Natural killer cell (primary cell): ENCODE data around the gene FOXN4. TPM values are rescaled to one million over a fixed set of nuclear protein-coding genes. Genes with fewer than 3 reads are reported as not detected.
"Not testable (repeated sequence)": the region's sequence is repeated elsewhere in the genome, so short reads cannot be mapped to it uniquely, and the experiment has no call there.

Experiments
- ATAC-seq, 3 donors: fragments of 150-1000 bp in 2 of 3; fragments of 200-7000 bp in 1 of 3; cut with Tn5 transposase; 1 replicate in 1 of 3; 2 replicates in 2 of 3; pipeline ENCODE4 v1.10.0; 2021; ENCODE audit warnings: mild to moderate bottlenecking in 2 of 3, moderate library complexity in 2 of 3
- DNase-seq, 2 donors: peaks; one replicate each; pipeline versions ENCODE4 v3.0.0 to v3.0.0-alpha.2; 2013 to 2021; ENCODE audit warnings: mixed read lengths in 1 of 2
- H3K27ac ChIP-seq: one replicate; pipeline ENCODE4 v1.5.1; 2013; ENCODE audit warnings: mild to moderate bottlenecking, low read length
- H3K27me3 ChIP-seq: one replicate; pipeline ENCODE4 v1.6.1; 2013; ENCODE audit warnings: low read length; ENCODE audit not compliant: control insufficient read depth, insufficient read depth
- H3K36me3 ChIP-seq: one replicate; pipeline ENCODE4 v1.6.1; 2013; ENCODE audit warnings: low read length; ENCODE audit not compliant: control insufficient read depth, insufficient read depth
- H3K4me1 ChIP-seq: one replicate; pipeline ENCODE4 v1.6.1; 2013; ENCODE audit warnings: low read length; ENCODE audit not compliant: control insufficient read depth, insufficient read depth
- H3K4me3 ChIP-seq: one replicate; pipeline ENCODE4 v1.5.1; 2013; ENCODE audit warnings: low read length
- H3K9me3 ChIP-seq: one replicate; pipeline ENCODE4 v1.6.1; 2013; ENCODE audit warnings: low read length; ENCODE audit not compliant: control insufficient read depth, insufficient read depth
- H3K27ac Mint-ChIP-seq, 2 donors: one replicate each; pipeline ENCODE4 v1.8.0; 2022; ENCODE audit warnings: mild to moderate bottlenecking in 2 of 2, mixed read lengths in 2 of 2, moderate library complexity in 1 of 2
- H3K27me3 Mint-ChIP-seq, 2 donors: one replicate each; pipeline ENCODE4 v1.8.0; 2022; ENCODE audit warnings: low read depth in 2 of 2, mixed read lengths in 2 of 2
- H3K36me3 Mint-ChIP-seq: one replicate; pipeline ENCODE4 v1.8.0; 2022; ENCODE audit warnings: mixed read lengths
- H3K4me1 Mint-ChIP-seq, 2 donors: one replicate each; pipeline ENCODE4 v1.8.0; 2022; ENCODE audit warnings: mixed read lengths in 2 of 2
- H3K4me3 Mint-ChIP-seq: one replicate; pipeline ENCODE4 v1.8.0; 2022; ENCODE audit warnings: mild to moderate bottlenecking, moderate library complexity, mixed read lengths
- H3K9me3 Mint-ChIP-seq, 2 donors: one replicate each; pipeline ENCODE4 v1.8.0; 2022; ENCODE audit warnings: mixed read lengths in 2 of 2
- WGBS: methylation state at CpG from one replicate; pipeline ENCODE4 v1.1.7; 2013; ENCODE audit warnings: missing lambda C conversion rate; ENCODE audit not compliant: insufficient coverage; 5-methylcytosine and 5-hydroxymethylcytosine counted together
- intact Hi-C: fragments of 100-400 bp; cut with micrococcal nuclease; formaldehyde crosslinking; loops from one replicate; pipeline ENCODE4 v1.14.2; 2022
- total RNA-seq, 4 donors: library from RNA; stranded (reverse); fragments of 120-200 nt in 1 of 4; gene quantifications; one replicate each; pipeline versions ENCODE4 v1.2.3 to v1.2.4, GENCODE V29; 2013 to 2022
- TF ChIP-seq, protein P1 (sequence below): fragments of 200-600 bp; IDR thresholded peaks from one replicate; pipeline ENCODE4 v1.8.0; 2022; ENCODE audit warnings: antibody characterized with exemption

The FOXN4 gene
- total RNA-seq, 3 donors from 2014 or later (not counting 1 experiment from before 2014, with no cell fraction given) = not detected

GRCh38 chr12:109329003-109329402, 19.9 kb upstream of the FOXN4 start:
- ATAC-seq = no peak
- no peak overlapping the region for H3K4me3 Mint-ChIP-seq

DNA sequence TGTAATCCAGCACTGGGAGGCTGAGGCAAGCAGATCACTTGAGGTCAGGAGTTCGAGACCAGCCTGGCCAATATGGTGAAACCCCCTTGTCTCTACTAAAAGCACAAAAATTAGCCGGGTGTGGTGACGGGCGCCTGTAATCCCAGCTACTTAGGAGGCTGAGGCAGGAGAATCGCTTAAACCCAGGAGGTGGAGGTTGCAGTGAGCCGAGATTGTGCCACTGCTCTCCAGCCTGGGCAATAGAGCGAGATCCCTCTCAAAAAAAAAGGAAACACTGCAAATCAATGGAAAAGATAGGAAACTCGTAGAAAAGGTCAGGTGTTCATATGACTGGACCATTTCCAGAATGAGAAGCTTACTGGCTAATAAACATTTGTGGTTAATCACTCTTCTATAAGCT, 12.2 kb upstream of the FOXN4 start:
- H3K4me1 ChIP-seq, ATAC-seq, H3K4me3 ChIP-seq, H3K9me3 ChIP-seq, H3K4me1 Mint-ChIP-seq, DNase-seq, H3K27ac ChIP-seq, H3K36me3 Mint-ChIP-seq, intact Hi-C loops, H3K9me3 Mint-ChIP-seq, H3K36me3 ChIP-seq, H3K27me3 ChIP-seq, H3K4me3 Mint-ChIP-seq, H3K27ac Mint-ChIP-seq: not testable (repeated sequence)
- H3K27me3 Mint-ChIP-seq = peaks cover 19 to 26% of the 10 kb centered on the region in 2 donors
- 89% methylated on average over 8 of the region's 8 CpGs for WGBS

More at GRCh38 chr12:109329003-109329402, 19.9 kb upstream of the FOXN4 start:
- DNase-seq = no peak
- Mint-ChIP-seq H3K27me3 (peaks cover 0 to 6% of the 10 kb centered on the region in 2 donors), H3K9me3 (no peaks in the 10 kb centered on the region), H3K36me3 (no peaks in the 10 kb centered on the region), H3K27ac (no peak overlapping the region), H3K4me1 (no peaks in the 10 kb centered on the region)
- TF ChIP-seq, protein P1, sequence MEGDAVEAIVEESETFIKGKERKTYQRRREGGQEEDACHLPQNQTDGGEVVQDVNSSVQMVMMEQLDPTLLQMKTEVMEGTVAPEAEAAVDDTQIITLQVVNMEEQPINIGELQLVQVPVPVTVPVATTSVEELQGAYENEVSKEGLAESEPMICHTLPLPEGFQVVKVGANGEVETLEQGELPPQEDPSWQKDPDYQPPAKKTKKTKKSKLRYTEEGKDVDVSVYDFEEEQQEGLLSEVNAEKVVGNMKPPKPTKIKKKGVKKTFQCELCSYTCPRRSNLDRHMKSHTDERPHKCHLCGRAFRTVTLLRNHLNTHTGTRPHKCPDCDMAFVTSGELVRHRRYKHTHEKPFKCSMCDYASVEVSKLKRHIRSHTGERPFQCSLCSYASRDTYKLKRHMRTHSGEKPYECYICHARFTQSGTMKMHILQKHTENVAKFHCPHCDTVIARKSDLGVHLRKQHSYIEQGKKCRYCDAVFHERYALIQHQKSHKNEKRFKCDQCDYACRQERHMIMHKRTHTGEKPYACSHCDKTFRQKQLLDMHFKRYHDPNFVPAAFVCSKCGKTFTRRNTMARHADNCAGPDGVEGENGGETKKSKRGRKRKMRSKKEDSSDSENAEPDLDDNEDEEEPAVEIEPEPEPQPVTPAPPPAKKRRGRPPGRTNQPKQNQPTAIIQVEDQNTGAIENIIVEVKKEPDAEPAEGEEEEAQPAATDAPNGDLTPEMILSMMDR = no peak
- H3K27me3 ChIP-seq = no peaks in the 10 kb centered on the region
- H3K36me3 ChIP-seq = no peaks in the 10 kb centered on the region
- H3K9me3 ChIP-seq = no peaks in the 10 kb centered on the region
- intact Hi-C loops = no loop called here
- H3K4me3 ChIP-seq = no peak overlapping the region
- no peak overlapping the region for H3K27ac ChIP-seq
- no peaks in the 10 kb centered on the region for H3K4me1 ChIP-seq
- 93% methylated on average over 3 of the region's 3 CpGs for WGBS

DNA sequence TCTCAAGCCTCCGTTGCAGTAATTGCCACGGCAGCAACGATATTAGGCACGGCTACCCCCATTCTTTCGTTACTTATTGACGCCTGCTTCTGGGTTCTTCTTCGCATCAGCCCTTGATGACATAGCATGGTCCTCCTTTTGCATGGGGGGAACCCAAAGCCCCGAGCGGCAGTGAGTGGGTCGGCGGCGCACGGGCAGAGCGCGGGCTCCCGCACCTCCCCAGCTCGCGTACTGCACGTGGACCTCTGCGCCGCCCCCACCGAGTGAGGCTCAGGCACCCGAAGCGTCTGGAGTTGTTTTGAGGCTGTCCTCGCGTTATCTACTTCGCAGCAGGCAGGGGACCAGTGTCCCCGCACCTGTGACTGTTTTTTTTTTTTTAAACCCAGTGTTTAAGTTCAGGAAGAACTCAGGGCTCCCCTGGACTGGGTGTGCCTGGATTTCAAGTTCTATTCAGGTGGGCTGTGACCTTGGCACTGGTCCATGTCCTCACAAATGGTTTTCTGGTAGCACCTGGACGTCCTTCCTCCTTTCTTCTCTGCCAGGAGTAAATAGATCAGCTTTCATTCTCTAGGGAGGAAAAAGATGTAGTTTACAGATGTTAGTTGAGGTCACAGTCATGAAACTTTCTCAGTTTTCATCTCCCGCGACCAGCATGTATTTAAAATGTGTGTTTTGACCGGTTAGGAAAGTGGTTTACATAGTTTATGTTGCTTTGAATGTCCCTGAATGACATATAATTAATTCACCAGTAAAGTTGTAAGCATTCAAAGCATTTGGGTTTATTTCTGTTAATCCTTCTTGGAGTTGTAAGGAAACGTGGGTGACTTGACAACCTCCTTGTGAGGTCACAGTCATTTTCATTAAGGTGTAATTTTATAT, 1.4 kb upstream of the FOXN4 start:
- WGBS = 4% methylated on average over 33 of the region's 33 CpGs
- intact Hi-C loops = no loop called here
- TF ChIP-seq, protein P1 = no peak
- Histone ChIP-seq H3K36me3 (no peaks in the 10 kb centered on the region), H3K4me3 (no peak overlapping the region), H3K27me3 (peaks cover 27% of the 10 kb centered on the region), H3K9me3 (no peaks in the 10 kb centered on the region), H3K27ac (no peak overlapping the region), H3K4me1 (peaks cover 9% of the 10 kb centered on the region)
- Mint-ChIP-seq H3K27ac (no peak overlapping the region), H3K36me3 (no peaks in the 10 kb centered on the region), H3K27me3 (peaks cover 48 to 74% of the 10 kb centered on the region in 2 donors), H3K4me3 (peak overlapping the region; percentile 89), H3K9me3 (no peaks in the 10 kb centered on the region), H3K4me1 (peaks cover 8 to 13% of the 10 kb centered on the region in 2 donors)
- DNase-seq (no peak), ATAC-seq (peak in 1 of 3 donors; percentile 54)

DNA sequence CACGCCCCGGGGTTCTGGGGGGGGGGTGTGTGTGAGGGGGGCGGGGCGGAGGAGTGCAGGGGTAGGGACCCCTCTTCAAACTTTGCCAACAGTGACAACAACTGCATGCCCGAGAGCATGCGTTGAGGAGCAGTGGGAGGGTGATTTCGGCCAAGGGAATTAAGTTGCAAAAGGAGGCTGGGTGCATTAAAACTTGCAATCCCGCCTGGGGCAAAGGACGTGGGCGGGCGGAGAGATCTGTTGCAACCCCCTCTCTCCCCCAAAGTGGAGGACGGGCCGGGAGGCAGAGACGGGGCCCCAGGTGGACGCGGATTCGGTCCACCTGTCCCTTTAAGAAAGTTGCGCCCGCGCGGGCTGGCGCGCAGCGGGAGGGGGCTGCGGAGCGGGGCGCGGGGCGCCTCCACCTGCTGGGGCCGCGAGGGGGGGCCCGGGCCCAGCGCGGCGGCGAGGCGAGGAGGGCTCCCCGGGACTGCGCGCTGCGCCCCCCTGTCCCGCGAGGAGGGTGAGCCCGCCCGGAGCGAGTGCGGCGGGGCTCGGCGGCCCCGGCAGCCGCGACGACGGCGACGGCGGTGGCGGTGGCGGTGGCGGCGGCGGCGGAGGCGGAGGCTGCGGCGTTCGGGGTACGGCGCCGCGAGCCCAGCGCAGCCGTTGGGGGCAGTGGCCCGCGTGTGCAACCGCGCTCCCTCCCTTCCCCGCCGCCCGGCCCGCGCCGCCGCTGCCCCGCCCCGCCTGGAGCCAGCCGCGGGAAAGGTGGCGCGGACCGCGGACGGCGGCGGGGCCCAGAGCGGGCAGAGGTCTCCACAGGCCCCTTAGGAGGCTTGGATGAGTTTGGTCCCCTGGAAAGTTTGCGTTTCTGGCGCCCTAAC, 530 bp upstream of the FOXN4 start:
- Histone ChIP-seq H3K36me3 (no peaks in the 10 kb centered on the region), H3K9me3 (no peaks in the 10 kb centered on the region), H3K27me3 (peaks cover 27% of the 10 kb centered on the region), H3K4me3 (no peak overlapping the region), H3K27ac (no peak overlapping the region), H3K4me1 (peaks cover 9% of the 10 kb centered on the region)
- intact Hi-C loops = no loop called here
- DNase-seq (no peak), ATAC-seq (peak in 2 of 3 donors; percentile 49 to 67)
- Mint-ChIP-seq H3K27me3 (peaks cover 48 to 71% of the 10 kb centered on the region in 2 donors), H3K4me1 (peaks cover 8 to 13% of the 10 kb centered on the region in 2 donors), H3K9me3 (no peaks in the 10 kb centered on the region), H3K4me3 (peak overlapping the region; percentile 89), H3K36me3 (no peaks in the 10 kb centered on the region), H3K27ac (no peak overlapping the region)
- TF ChIP-seq, protein P1 = no peak
- WGBS = under 1% methylated on average over 95 of the region's 99 CpGs
